Astrocyte (in vitro differentiated cells and primary cell): Measurements from ENCODE around the gene TGM2. TPM values are rescaled to one million over a fixed set of nuclear protein-coding genes. Genes with fewer than 3 reads are reported as not detected.

Experiments
- DNase-seq: peaks from one replicate; pipeline ENCODE4 v3.0.0-alpha.2; 2010; ENCODE audit warnings: low read depth
- FAIRE-seq: peaks from 2 replicates; lab custom pipeline; 2011; peaks lifted over from hg19 to GRCh38; lab: Jason Lieb, UNC
- H2AFZ ChIP-seq: 2 replicates; pipeline ENCODE4 v1.6.0; 2012; ENCODE audit warnings: low read depth, low read length, inconsistent platforms
- H3K27ac ChIP-seq: 2 replicates; pipeline ENCODE4 v1.5.1; 2011; ENCODE audit warnings: low read depth, low read length, inconsistent platforms
- H3K27me3 ChIP-seq: 2 replicates; pipeline ENCODE4 v1.6.0; 2011; ENCODE audit warnings: low read length, inconsistent platforms; ENCODE audit not compliant: insufficient read depth
- H3K36me3 ChIP-seq: 2 replicates; pipeline ENCODE4 v1.5.1; 2011; ENCODE audit warnings: low read length, inconsistent platforms; ENCODE audit not compliant: insufficient read depth
- H3K4me1 ChIP-seq: 2 replicates; pipeline ENCODE4 v1.5.1; 2011; ENCODE audit warnings: low read length, inconsistent platforms; ENCODE audit not compliant: insufficient read depth
- H3K4me2 ChIP-seq: 2 replicates; pipeline ENCODE4 v1.6.0; 2012; ENCODE audit warnings: low read length, inconsistent platforms
- H3K4me3 ChIP-seq: 2 replicates; pipeline ENCODE4 v1.5.1; 2011; ENCODE audit warnings: low read depth, mild to moderate bottlenecking, low read length, inconsistent platforms; ENCODE audit not compliant: insufficient read depth
- H3K79me2 ChIP-seq: 2 replicates; pipeline ENCODE4 v1.6.0; 2012; ENCODE audit warnings: mild to moderate bottlenecking, low read length, inconsistent platforms; ENCODE audit not compliant: insufficient read depth
- H3K9ac ChIP-seq: 2 replicates; pipeline ENCODE4 v1.6.0; 2012; ENCODE audit warnings: mild to moderate bottlenecking, low read length, inconsistent platforms
- H3K9me3 ChIP-seq: 2 replicates; pipeline ENCODE4 v1.5.1; 2012; ENCODE audit warnings: low read depth, mild to moderate bottlenecking, low read length, inconsistent platforms; ENCODE audit not compliant: insufficient read depth
- H4K20me1 ChIP-seq: 2 replicates; pipeline ENCODE4 v1.6.0; 2012; ENCODE audit warnings: low read length, inconsistent platforms; ENCODE audit not compliant: insufficient read depth
- H3K27ac Mint-ChIP-seq: one replicate; pipeline ENCODE4 v1.8.0; 2021; ENCODE audit warnings: mild to moderate bottlenecking, mixed read lengths; ENCODE audit not compliant: unreplicated experiment
- H3K27me3 Mint-ChIP-seq: one replicate; pipeline ENCODE4 v1.8.0; 2021; ENCODE audit warnings: low read depth, mixed read lengths; ENCODE audit not compliant: unreplicated experiment
- H3K36me3 Mint-ChIP-seq: one replicate; pipeline ENCODE4 v1.8.0; 2021; ENCODE audit warnings: low read depth, mixed read lengths; ENCODE audit not compliant: unreplicated experiment
- H3K4me1 Mint-ChIP-seq: one replicate; pipeline ENCODE4 v1.8.0; 2021; ENCODE audit warnings: low read depth, mixed read lengths; ENCODE audit not compliant: unreplicated experiment
- H3K4me3 Mint-ChIP-seq: one replicate; pipeline ENCODE4 v1.8.0; 2021; ENCODE audit warnings: mild to moderate bottlenecking, moderate library complexity, mixed read lengths; ENCODE audit not compliant: unreplicated experiment
- H3K9me3 Mint-ChIP-seq: one replicate; pipeline ENCODE4 v1.8.0; 2021; ENCODE audit warnings: mild to moderate bottlenecking, mixed read lengths; ENCODE audit not compliant: unreplicated experiment
- CTCF ChIP-seq: IDR thresholded peaks from 2 replicates; pipeline ENCODE4 v1.5.1; 2011; ENCODE audit warnings: low read depth, mild to moderate bottlenecking, inconsistent platforms, low read length, moderate library complexity; ENCODE audit not compliant: insufficient read depth
- EZH2 ChIP-seq: IDR thresholded peaks from 2 replicates; pipeline ENCODE4 v1.6.1; 2012; ENCODE audit warnings: mild to moderate bottlenecking, low read length, inconsistent platforms; ENCODE audit not compliant: insufficient read depth
- total RNA-seq: library from RNA; stranded (reverse); gene quantifications from 2 replicates; pipeline ENCODE4 v1.2.1, GENCODE V29; 2021

Gene TGM2
- total RNA-seq, 1 donor from 2014 or later: 98.9 TPM

DNA sequence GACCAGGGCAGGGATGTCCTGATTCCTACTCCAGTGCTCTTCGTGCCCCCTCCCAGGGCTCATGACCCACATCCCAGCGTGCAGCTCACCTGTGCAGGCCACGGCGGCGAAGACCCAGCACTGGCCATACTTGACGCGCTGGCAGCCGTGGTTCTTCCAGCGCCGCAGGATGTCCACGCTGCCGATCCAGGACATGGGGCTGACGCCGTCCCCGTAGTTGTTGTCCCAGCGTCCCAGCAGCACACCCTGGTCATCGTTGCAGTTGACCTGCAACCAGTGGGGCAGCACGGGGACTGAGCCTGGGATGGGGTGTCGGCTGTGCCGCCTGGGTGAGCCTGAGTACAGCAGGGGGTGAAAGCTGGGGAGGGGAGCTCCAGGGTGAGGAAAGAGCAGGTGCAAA is 18.4 kb downstream of the TGM2 start:
- TF ChIP-seq EZH2 (no peak), CTCF (no peak)
- H3K36me3 Mint-ChIP-seq: peaks cover 14% of the 10 kb centered on the region
- H3K9ac ChIP-seq: no peak overlapping the region
- H3K9me3 Mint-ChIP-seq: peaks cover 7% of the 10 kb centered on the region
- no peaks in the 10 kb centered on the region for H3K9me3 ChIP-seq
- no peak overlapping the region for H3K27ac ChIP-seq
- no peaks in the 10 kb centered on the region for H3K27me3 ChIP-seq
- no peaks in the 10 kb centered on the region for H3K27me3 Mint-ChIP-seq
- H3K4me1 Mint-ChIP-seq: peaks cover 25% of the 10 kb centered on the region
- no peak overlapping the region for H3K27ac Mint-ChIP-seq
- no peaks in the 10 kb centered on the region for H4K20me1 ChIP-seq
- no peak overlapping the region for H2AFZ ChIP-seq
- no peak overlapping the region for H3K4me2 ChIP-seq
- DNase-seq (no peak), FAIRE-seq (no peak)
- H3K79me2 ChIP-seq: no peaks in the 10 kb centered on the region
- no peak overlapping the region for H3K4me3 ChIP-seq
- no peak overlapping the region for H3K4me3 Mint-ChIP-seq
- H3K4me1 ChIP-seq: peaks cover 24% of the 10 kb centered on the region
- peaks cover 46% of the 10 kb centered on the region for H3K36me3 ChIP-seq

GRCh38 chr20:38146156-38146555 is 18.9 kb downstream of the TGM2 start:
- peaks cover 7% of the 10 kb centered on the region for H3K9me3 Mint-ChIP-seq
- peaks cover 24% of the 10 kb centered on the region for H3K4me1 Mint-ChIP-seq
- TF ChIP-seq EZH2: no peak
- no peak for TF ChIP-seq CTCF
- Histone ChIP-seq H4K20me1 (no peaks in the 10 kb centered on the region), H3K36me3 (peaks cover 41% of the 10 kb centered on the region), H3K4me3 (no peak overlapping the region), H2AFZ (no peak overlapping the region), H3K9me3 (no peaks in the 10 kb centered on the region), H3K9ac (no peak overlapping the region), H3K27me3 (no peaks in the 10 kb centered on the region), H3K27ac (no peak overlapping the region), H3K4me2 (no peak overlapping the region), H3K4me1 (peaks cover 21% of the 10 kb centered on the region), H3K79me2 (no peaks in the 10 kb centered on the region)
- no peak for FAIRE-seq
- DNase-seq: no peak
- no peak overlapping the region for H3K4me3 Mint-ChIP-seq
- H3K27me3 Mint-ChIP-seq: no peaks in the 10 kb centered on the region
- peaks cover 14% of the 10 kb centered on the region for H3K36me3 Mint-ChIP-seq
- H3K27ac Mint-ChIP-seq: no peak overlapping the region

DNA sequence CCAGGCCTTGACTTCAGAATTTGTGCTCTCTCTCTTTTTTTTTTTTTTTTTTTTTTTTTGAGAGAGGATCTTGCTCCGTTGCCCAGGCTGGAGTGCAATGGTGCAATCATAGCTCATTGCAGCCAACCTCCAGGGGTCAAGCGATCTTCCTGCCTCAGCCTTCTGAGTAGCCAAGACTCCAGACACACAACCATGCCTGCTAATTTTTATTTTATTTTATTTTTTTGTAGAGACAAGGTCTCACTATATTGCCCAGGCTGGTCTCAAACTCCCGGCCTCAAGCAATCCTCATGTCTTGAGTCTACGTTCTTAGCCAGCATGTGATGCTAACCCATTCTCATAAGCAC is 19.4 kb downstream of the TGM2 start:
- Histone ChIP-seq H3K27ac (peak overlapping the region; percentile 23), H3K4me2 (no peak overlapping the region), H3K4me1 (peaks cover 21% of the 10 kb centered on the region), H3K79me2 (no peaks in the 10 kb centered on the region), H3K9ac (no peak overlapping the region), H4K20me1 (no peaks in the 10 kb centered on the region), H3K9me3 (no peaks in the 10 kb centered on the region), H2AFZ (no peak overlapping the region), H3K36me3 (peaks cover 38% of the 10 kb centered on the region), H3K4me3 (no peak overlapping the region), H3K27me3 (no peaks in the 10 kb centered on the region)
- Mint-ChIP-seq H3K36me3 (peaks cover 12% of the 10 kb centered on the region), H3K27ac (no peak overlapping the region), H3K9me3 (peaks cover 7% of the 10 kb centered on the region), H3K27me3 (no peaks in the 10 kb centered on the region), H3K4me1 (peaks cover 29% of the 10 kb centered on the region), H3K4me3 (no peak overlapping the region)
- no peak for DNase-seq
- FAIRE-seq: no peak
- TF ChIP-seq EZH2 (no peak), CTCF (no peak)
